ENCODE data around the gene FAM149A. TPM values are rescaled to one million over a fixed set of nuclear protein-coding genes. Genes with fewer than 3 reads are reported as not detected.

FAM149A gene
- polyA plus RNA-seq, 1 donor from 2014 or later = 9.1 TPM

DNA sequence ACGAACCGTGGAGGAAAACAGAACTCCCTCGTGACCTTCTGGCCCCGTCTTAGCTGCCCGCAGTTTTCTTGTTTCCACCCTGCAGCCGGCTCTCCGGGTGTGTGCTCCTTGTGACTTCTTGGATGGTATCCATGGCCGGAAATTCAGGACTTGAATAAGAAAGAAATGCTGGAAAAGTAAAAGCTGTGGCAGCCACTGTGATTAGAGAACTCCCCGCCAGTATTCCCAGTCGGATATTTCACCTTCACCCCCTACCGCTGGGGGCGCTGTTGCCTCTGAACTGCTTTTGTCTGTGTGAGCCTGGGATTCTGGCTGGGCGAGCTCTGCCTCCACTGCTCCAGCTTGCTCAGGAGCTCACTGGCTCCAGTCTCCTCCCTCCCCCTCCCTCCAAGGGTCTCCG is 45.4 kb downstream of the FAM149A start:
- Histone ChIP-seq H3K9ac (ENCODE audit: low read length) (no peak overlapping the region), H3K27me3 (ENCODE audit: insufficient read depth, low read depth, low read length) (peaks cover 4% of the 10 kb centered on the region), H3K9me3 (ENCODE audit: low read length) (no peaks in the 10 kb centered on the region), H3K9me2 (ENCODE audit: insufficient read depth, low read length) (no peaks in the 10 kb centered on the region), H3K4me2 (ENCODE audit: low read length) (no peak overlapping the region), H3K4me3 (ENCODE audit: low read length) (no peak overlapping the region), H3F3A (ENCODE audit: insufficient read depth, low read length, poor library complexity, severe bottlenecking) (no peaks in the 10 kb centered on the region), H3K27ac (ENCODE audit: low read length) (no peak overlapping the region), H4K20me1 (ENCODE audit: insufficient read depth) (no peaks in the 10 kb centered on the region), H3K36me3 (ENCODE audit: insufficient read depth, low read length) (no peaks in the 10 kb centered on the region), H3K79me2 (replicated peaks; ENCODE audit: insufficient read depth, low read length) (no peaks in the 10 kb centered on the region), H2AFZ (ENCODE audit: low read depth, low read length) (no peak overlapping the region)
- TF ChIP-seq POLR2AphosphoS5 (IDR thresholded peaks at IDR 0.05) = no peak
- TF ChIP-seq, protein P1, sequence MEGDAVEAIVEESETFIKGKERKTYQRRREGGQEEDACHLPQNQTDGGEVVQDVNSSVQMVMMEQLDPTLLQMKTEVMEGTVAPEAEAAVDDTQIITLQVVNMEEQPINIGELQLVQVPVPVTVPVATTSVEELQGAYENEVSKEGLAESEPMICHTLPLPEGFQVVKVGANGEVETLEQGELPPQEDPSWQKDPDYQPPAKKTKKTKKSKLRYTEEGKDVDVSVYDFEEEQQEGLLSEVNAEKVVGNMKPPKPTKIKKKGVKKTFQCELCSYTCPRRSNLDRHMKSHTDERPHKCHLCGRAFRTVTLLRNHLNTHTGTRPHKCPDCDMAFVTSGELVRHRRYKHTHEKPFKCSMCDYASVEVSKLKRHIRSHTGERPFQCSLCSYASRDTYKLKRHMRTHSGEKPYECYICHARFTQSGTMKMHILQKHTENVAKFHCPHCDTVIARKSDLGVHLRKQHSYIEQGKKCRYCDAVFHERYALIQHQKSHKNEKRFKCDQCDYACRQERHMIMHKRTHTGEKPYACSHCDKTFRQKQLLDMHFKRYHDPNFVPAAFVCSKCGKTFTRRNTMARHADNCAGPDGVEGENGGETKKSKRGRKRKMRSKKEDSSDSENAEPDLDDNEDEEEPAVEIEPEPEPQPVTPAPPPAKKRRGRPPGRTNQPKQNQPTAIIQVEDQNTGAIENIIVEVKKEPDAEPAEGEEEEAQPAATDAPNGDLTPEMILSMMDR (IDR thresholded peaks at IDR 0.05; ENCODE audit: poor library complexity, severe bottlenecking) = peak; percentile 12

DNA sequence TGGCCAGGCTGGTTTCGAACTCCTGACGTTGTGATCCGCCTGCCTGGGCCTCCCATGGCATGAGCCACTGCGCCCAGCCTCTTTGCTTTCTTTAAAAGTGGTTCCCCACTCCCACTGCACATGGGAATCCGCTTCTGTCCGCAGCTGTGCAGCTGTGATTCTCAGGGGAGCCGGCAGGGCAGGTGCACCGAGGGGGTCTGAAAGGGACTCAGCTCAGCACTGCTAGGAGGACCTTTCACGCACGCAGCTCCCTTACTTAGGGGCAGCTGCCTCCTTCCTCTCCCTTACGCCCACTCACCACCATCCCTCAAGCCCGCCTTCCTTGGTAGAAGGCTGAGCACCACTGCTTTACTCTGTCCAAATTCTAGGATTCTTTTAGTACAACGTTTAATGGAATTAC is 46.4 kb downstream of the FAM149A start:
- Histone ChIP-seq H3K27ac (ENCODE audit: low read length) (no peak overlapping the region), H3K27me3 (ENCODE audit: insufficient read depth, low read depth, low read length) (peaks cover 4% of the 10 kb centered on the region), H3K79me2 (replicated peaks; ENCODE audit: insufficient read depth, low read length) (no peaks in the 10 kb centered on the region), H3K4me2 (ENCODE audit: low read length) (no peak overlapping the region), H3K9ac (ENCODE audit: low read length) (no peak overlapping the region), H3K9me2 (ENCODE audit: insufficient read depth, low read length) (no peaks in the 10 kb centered on the region), H2AFZ (ENCODE audit: low read depth, low read length) (no peak overlapping the region), H3F3A (ENCODE audit: insufficient read depth, low read length, poor library complexity, severe bottlenecking) (no peaks in the 10 kb centered on the region), H3K4me3 (ENCODE audit: low read length) (no peak overlapping the region), H3K9me3 (ENCODE audit: low read length) (no peaks in the 10 kb centered on the region), H4K20me1 (ENCODE audit: insufficient read depth) (no peaks in the 10 kb centered on the region), H3K36me3 (ENCODE audit: insufficient read depth, low read length) (no peaks in the 10 kb centered on the region)
- TF ChIP-seq TAF1 (IDR thresholded peaks at IDR 0.05; ENCODE audit: low read depth) = no peak
- no peak for TF ChIP-seq RAD21 (conservative IDR thresholded peaks at IDR 0.05)
- no peak for TF ChIP-seq REST (IDR thresholded peaks at IDR 0.05; ENCODE audit: borderline replicate concordance)
- no peak for TF ChIP-seq EZH2 (IDR thresholded peaks at IDR 0.05; ENCODE audit: borderline replicate concordance, insufficient read depth, low read length, poor library complexity, severe bottlenecking)
- TF ChIP-seq EP300 (conservative IDR thresholded peaks at IDR 0.05; ENCODE audit: poor library complexity, severe bottlenecking) = no peak
- no peak for TF ChIP-seq POLR2AphosphoS5 (IDR thresholded peaks at IDR 0.05)
- no peak for TF ChIP-seq MXI1 (conservative IDR thresholded peaks at IDR 0.05; ENCODE audit: poor library complexity, severe bottlenecking)
- TF ChIP-seq SMC3 (conservative IDR thresholded peaks at IDR 0.05; ENCODE audit: poor library complexity) = no peak
- TF ChIP-seq, protein P1 (IDR thresholded peaks at IDR 0.05; ENCODE audit: poor library complexity, severe bottlenecking) = no peak
